22Rv1 (cell line): ENCODE data around the gene SRSF7.
"Not testable (repeated sequence)": the region's sequence is repeated elsewhere in the genome, so short reads cannot be mapped to it uniquely, and the experiment has no call there.

ENCODE experiments used
- H3K27ac ChIP-seq: fragments of 450-650 bp; 2 replicates; pipeline ENCODE4 v1.5.1; 2017
- ZFX ChIP-seq: fragments of 450-650 bp; IDR thresholded peaks from 2 replicates; pipeline ENCODE4 v1.6.1; 2017; ENCODE audit warnings: antibody characterized with exemption, borderline replicate concordance
- TF ChIP-seq, protein P1 (sequence below): fragments of 450-650 bp; IDR thresholded peaks from 2 replicates; pipeline ENCODE4 v1.5.1; 2017; ENCODE audit warnings: mild to moderate bottlenecking

Gene SRSF7

DNA sequence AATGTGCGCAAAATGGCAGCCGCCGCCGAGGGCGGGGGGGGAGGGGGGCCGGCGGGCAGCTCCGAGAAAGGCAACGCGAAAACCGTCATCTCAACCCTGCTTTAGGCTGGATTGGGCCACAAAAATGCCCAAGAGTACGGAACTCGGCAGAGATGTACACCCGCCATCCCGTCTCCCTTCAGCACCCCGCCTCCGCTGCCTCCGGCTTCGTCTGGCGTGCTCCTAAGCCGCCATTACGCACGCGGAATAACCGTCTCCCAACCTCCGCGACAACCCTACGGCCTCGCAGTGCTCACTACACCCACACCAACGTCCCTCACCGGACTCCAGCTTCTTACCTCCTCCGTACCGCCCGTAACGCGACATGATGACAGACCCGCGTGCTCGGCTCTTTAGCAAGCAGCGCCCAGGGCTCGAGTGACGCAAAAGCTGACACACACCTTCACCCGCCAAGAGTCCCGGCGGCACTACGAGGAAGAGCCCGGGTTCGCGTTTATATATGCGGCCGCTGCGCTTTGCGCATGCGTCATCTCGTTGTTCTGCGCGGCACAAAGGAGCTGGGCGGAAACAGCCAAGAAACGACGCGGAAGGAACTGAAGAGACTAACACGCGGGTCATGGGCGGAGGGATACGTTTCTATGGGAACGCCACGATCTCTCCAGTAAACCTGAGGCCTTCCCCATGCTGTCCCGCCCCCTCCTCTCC, at the start of gene SRSF7:
SRSF7 (minus strand) TSS at position 471 of the 705 bp plus-strand sequence; CDS start at position 366, 105 bp downstream.
- H3K27ac ChIP-seq, result peak within 1 kb of the TSS; percentile 93
- TF ChIP-seq, protein P1, sequence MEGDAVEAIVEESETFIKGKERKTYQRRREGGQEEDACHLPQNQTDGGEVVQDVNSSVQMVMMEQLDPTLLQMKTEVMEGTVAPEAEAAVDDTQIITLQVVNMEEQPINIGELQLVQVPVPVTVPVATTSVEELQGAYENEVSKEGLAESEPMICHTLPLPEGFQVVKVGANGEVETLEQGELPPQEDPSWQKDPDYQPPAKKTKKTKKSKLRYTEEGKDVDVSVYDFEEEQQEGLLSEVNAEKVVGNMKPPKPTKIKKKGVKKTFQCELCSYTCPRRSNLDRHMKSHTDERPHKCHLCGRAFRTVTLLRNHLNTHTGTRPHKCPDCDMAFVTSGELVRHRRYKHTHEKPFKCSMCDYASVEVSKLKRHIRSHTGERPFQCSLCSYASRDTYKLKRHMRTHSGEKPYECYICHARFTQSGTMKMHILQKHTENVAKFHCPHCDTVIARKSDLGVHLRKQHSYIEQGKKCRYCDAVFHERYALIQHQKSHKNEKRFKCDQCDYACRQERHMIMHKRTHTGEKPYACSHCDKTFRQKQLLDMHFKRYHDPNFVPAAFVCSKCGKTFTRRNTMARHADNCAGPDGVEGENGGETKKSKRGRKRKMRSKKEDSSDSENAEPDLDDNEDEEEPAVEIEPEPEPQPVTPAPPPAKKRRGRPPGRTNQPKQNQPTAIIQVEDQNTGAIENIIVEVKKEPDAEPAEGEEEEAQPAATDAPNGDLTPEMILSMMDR, result no peak
- no peak for TF ChIP-seq ZFX

DNA sequence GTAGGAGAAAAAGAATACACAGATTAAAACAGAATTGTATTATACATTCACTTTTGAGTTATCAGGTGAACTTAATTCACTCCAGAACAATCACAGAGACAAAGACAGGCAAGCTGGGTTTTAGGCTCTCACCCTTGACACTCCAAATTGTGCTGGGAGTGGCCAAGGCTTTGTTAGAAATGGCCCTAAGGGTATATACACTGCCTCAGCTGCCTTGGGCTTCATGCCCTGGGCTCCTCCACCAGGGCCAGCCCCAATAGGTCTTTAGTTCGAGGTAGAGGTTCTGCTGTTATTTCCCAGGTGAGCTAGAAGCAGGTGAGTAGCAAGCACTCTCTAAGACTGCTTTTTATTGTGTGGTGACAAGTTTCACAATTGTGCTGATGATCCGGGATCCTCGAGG, 46.8 kb upstream of the SRSF7 start:
- no peak overlapping the region for H3K27ac ChIP-seq
- TF ChIP-seq ZFX, result no peak
- TF ChIP-seq, protein P1, result no peak

DNA sequence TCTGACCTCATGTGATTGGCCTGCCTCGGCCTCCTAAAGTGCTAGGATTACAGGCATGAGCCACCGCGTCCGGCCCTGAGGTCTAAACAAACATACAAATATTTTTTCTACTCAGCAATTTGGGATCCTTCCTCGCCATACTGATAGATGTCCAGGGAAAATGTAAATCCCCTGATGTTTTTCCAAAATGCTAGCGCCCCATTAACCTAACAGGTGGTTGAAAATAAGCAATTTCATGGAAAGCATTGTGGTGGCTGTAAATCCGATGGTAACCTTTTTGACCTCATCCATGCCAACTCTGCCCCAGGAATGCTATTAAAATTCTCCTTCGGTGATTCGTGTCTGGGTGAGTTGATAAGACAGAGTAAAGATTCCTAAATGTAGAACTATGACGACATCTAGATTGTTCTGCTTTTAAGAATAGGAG, 46.1 kb upstream of the SRSF7 start:
- TF ChIP-seq ZFX, result no peak
- TF ChIP-seq, protein P1, result no peak

DNA sequence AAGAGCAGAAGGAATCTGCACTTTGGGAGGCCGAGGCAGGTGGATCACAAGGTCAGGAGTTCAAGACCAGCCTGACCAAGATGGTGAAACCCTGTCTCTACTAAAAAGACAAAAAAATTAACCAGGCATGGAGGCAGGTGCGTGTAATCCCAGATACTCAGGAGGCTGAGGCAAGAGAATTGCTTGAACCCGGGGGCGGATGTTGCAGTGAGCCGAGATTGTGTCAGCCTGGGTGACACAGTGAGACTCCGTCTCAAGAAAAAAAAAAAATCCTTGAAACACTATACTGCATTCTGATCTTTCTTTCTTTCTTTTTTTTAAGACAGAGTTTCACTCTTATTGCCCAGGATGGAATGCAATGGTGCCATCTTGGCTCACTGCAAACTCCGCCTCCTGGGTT, 43.9 kb upstream of the SRSF7 start:
- not testable (repeated sequence) for H3K27ac ChIP-seq

More for the DNA sequence above, 46.1 kb upstream of the SRSF7 start:
- no peak overlapping the region for H3K27ac ChIP-seq

DNA sequence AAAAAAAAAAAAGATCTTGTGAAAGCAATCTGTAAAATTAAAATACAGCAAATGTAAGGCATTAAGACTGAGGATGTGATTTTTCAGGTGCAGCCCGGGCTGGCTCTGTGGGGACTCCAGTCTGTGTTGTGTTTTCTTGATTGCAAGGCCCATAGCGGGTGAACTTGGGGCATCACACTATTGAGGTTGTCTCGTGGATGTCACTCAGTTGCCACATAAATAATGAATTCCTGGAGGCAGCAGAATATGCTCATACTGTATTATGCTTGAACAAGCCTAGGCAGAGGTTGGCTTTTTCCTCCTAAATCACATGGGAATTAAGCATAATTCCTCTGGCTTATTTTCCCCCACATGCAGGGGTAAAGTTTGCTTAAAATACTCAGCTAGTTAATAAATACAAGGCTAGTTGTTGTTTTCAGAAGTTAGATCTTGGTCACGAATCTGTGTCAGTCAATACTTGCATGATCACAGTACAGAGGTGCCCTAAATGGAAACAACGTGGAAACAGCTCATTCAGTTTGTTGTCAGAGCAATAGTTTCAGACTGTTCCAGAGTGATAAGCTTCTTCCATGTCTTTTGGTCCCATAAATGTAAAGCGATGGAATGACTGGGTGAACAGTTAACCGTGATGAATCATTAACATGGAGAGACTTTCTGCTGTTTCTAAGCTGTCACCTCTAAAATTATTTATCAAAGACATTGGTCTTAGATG, 43.2 kb upstream of the SRSF7 start:
- TF ChIP-seq, protein P1, result no peak
- TF ChIP-seq ZFX, result no peak

DNA sequence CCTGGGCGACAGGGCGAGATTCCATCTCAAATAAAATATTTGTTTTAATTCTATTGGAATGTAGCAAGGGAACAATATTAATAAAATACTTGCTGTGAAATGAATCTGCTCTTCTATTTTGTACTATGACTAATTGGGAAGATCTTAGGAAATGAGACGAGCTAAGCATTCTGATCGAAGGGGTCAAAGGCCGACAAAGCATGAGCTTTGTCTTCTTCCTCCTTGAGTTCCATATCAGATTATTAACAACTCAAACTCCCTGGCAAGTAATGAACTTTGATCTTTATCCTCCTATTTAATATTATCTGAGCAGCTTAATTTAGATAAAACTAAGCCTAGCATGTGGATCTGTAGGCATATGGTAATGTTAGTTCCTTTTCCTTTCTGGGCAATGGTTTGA, 42.4 kb upstream of the SRSF7 start:
- no peak for TF ChIP-seq ZFX
- TF ChIP-seq, protein P1, result no peak
- no peak overlapping the region for H3K27ac ChIP-seq

More for the DNA sequence above, 43.2 kb upstream of the SRSF7 start:
- no peak overlapping the region for H3K27ac ChIP-seq

DNA sequence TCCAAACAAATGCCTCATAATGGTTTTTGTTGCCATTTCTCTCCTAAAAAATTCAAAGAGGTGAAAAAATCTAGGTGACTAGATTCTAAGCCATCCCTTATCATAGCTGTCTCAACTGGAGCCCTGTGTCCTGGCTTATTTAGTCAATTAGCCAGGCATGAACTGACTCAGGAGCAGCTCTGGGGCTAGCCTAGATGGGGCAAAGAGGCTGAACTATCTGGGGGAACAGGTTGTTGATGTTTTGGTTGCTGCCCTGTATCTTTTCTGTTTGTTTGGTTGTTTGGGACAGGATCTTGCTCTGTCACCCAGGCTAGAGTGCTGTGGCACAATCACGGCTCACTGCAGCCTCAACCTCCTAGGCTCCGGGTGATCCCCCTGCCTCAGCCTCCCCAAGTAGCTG, 41.6 kb upstream of the SRSF7 start:
- H3K27ac ChIP-seq, result no peak overlapping the region
- TF ChIP-seq, protein P1, result no peak
- TF ChIP-seq ZFX, result no peak

DNA sequence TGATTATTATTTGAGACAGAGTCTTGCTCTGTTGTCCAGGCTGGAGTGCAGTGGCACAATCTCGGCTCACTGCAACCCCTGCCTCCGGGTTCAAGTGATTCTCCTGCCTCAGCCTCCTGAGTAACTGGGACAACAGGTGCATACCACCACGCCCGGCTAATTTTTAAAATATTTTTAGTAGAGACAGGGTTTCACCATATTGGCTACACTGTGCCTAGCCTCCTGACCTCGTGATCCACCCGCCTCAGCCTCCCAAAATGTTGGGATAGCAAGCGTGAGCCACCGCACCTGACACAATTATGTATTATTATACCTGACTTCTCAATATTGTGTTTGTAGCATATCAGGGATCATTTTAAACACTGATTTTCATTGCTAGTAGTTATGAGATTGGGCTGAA, 41.2 kb upstream of the SRSF7 start:
- not testable (repeated sequence) for H3K27ac ChIP-seq
